GDM1 (cell line): ENCODE results near the gene PPAT.

ENCODE experiments used
- DNase-seq: peaks from one replicate; lab custom pipeline; 2025; lab: John Stamatoyannopoulos, UW

Gene PPAT

GRCh38 chr4:56434599-56435139 is 746 bp downstream of the PPAT start:
- peak; percentile 25 for DNase-seq

- DNase-seq, result no peak
Observed at GRCh38 chr4:56433280-56433679, 2.1 kb downstream of the PPAT start.

GRCh38 chr4:56430203-56430602 is 5.2 kb downstream of the PPAT start:
- no peak for DNase-seq

- DNase-seq, result no peak
Observed at GRCh38 chr4:56427179-56427578, 8.2 kb downstream of the PPAT start.

GRCh38 chr4:56426273-56426672 is 9.1 kb downstream of the PPAT start:
- no peak for DNase-seq

GRCh38 chr4:56425518-56425917 is 9.9 kb downstream of the PPAT start:
- no peak for DNase-seq

GRCh38 chr4:56424697-56425514 is 10.5 kb downstream of the PPAT start:
- no peak for DNase-seq

- DNase-seq, result no peak
Observed at GRCh38 chr4:56424176-56424575, 11.2 kb downstream of the PPAT start.

GRCh38 chr4:56417396-56417795 is 18.0 kb downstream of the PPAT start:
- no peak for DNase-seq

GRCh38 chr4:56416349-56416748 is 19.1 kb downstream of the PPAT start:
- no peak for DNase-seq

GRCh38 chr4:56414135-56414670 is 21.2 kb downstream of the PPAT start:
- DNase-seq, result no peak

GRCh38 chr4:56410247-56411062 is 25.0 kb downstream of the PPAT start:
- no peak for DNase-seq

- DNase-seq, result no peak
Observed at GRCh38 chr4:56409511-56410090, 25.8 kb downstream of the PPAT start.

- DNase-seq, result no peak
Observed at GRCh38 chr4:56408978-56409377, 26.4 kb downstream of the PPAT start.

GRCh38 chr4:56406151-56406550 is 29.3 kb downstream of the PPAT start:
- DNase-seq, result no peak

GRCh38 chr4:56405016-56405415 is 30.4 kb downstream of the PPAT start:
- no peak for DNase-seq

GRCh38 chr4:56400560-56400959 is 34.9 kb downstream of the PPAT start:
- DNase-seq, result no peak

GRCh38 chr4:56391270-56391669 is 44.1 kb downstream of the PPAT start:
- DNase-seq, result no peak

GRCh38 chr4:56389558-56389957 is 45.9 kb downstream of the PPAT start:
- no peak for DNase-seq

GRCh38 chr4:56388306-56388705 is 47.1 kb downstream of the PPAT start:
- no peak for DNase-seq

- peak; percentile 92 for DNase-seq
Observed at GRCh38 chr4:56387023-56388001, 48.1 kb downstream of the PPAT start, which contains the start of gene AASDH. Gene AASDH (minus strand): TSS chr4:56387491. CDS start chr4:56384299, 3,192 bp downstream.
